ENCODE measurements around the gene RNF187.

GRCh38 chr1:228463009-228463558, 24.1 kb upstream of the RNF187 start:
- TF ChIP-seq CTCF (conservative IDR thresholded peaks at IDR 0.05 in 1 of 2, IDR thresholded peaks at IDR 0.05 in 1 of 2; ENCODE audit: low read depth in 1 of 2, low read length in 2 of 2) (no peak), EZH2 (IDR thresholded peaks at IDR 0.05; ENCODE audit: low read length, missing control alignments) (no peak)

Measured in fibroblast of lung (primary cell).